GM18505 (cell line): ENCODE data around the gene PRKAR2A.
A peak's percentile ranks its signal among the peaks of the same experiment; 100 is the strongest.

Source experiments
- ATAC-seq: cut with Tn5 transposase; IDR thresholded peaks from one replicate; pipeline ENCODE4 v1.9.1; 2021; ENCODE audit not compliant: unreplicated experiment
- POLR2A ChIP-seq: IDR thresholded peaks from 4 replicates; pipeline ENCODE4 v1.6.1; 2011; ENCODE audit warnings: borderline replicate concordance; ENCODE audit not compliant: insufficient read depth, insufficient read length; ENCODE audit errors: extremely low read depth

Gene PRKAR2A

DNA sequence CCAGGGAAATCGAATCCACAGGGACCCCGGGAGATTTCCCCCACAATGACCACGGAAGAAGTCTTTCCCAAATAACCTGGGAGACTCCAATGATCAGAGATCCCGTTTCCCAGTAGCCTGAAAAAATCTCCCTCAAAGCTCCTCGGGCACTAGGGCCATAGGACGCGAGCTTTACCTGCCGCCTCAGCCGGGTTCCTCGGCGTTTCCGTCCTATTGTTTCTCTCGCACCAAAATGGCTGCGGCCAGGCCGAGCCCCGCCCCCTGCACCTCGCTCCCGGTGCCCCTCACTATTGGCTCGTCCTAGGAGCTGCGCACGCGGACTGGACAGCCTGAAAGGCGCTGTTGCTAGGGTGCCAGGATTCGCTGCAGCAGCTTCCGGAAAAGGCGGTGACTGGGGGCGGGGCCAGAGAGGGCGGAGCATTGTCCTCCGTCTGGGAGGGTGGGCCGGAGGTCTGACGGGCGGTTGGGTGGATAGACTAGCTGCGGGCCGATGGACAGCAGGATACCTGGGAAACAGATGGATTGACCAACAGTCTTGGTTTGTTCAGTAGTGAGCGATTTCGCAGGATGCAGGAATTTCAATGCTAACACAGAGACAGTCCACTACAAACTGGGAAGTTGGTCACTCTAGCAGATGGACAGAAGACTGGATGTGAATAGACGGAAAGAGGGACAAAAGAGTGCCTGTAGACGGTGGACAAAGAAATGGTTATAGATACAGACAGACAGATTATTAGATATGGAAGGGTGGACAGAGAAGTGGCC is 130.5 kb downstream of the PRKAR2A start, which contains the start of gene IP6K2:
Gene IP6K2, minus strand, starts transcription at position 240 of the 765 bp plus-strand sequence. CDS start 21,930 bp downstream, outside the sequence.
- TF ChIP-seq POLR2A: peak; percentile 93
- ATAC-seq: peak; percentile 96

DNA sequence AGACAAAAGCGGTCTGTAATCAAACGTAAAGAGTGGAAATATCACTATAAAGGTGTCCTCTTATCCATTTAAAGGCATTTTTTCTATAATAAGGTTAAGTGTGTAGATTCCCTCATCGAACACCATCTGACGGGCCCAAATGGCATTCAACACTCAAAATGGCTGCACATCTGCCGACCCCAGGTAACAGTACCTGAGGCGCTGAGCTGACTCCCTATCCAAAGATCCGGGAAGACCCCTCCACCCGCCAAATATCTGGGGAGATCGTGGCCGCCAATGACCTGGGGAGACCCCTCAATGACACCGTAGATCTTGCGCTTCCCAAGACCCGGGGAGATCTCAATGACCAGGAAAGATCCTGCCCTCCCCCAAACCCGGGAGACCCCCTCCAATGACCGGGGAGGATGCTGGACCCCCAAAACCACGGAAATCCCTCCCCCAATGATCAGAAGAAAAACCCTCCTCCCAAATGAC is 131.1 kb downstream of the PRKAR2A start:
- TF ChIP-seq POLR2A: no peak
- ATAC-seq: no peak

DNA sequence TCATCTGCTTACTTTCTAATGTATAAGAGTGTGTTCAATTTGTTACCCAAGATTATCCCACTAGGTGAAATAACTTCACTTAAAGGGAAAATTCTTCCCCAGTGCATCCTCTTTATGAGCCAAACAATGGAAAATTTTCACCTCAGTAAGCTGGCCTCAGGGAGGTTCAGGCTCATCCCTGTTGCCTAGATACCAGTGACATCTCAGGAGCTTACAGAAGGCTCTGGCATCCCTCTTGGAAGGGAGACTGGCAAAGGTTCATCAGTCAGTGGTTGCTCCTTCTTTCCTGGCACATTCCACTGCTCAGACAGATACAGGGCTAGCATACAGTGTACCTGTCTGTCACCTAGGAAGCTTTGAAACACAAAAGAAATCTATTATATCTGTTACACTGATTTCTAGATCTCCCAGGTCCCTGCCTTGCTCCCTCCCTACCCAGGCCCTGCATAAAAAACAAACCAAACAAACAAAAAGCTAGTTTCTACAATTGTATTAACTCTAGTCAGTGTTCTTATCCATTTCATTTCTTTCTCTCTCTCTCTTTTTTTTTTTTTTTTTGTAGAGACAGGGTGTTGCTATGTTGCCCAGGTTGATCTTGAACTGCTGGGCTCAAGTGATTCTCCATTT is 132.4 kb downstream of the PRKAR2A start:
- TF ChIP-seq POLR2A: no peak
- ATAC-seq: no peak

DNA sequence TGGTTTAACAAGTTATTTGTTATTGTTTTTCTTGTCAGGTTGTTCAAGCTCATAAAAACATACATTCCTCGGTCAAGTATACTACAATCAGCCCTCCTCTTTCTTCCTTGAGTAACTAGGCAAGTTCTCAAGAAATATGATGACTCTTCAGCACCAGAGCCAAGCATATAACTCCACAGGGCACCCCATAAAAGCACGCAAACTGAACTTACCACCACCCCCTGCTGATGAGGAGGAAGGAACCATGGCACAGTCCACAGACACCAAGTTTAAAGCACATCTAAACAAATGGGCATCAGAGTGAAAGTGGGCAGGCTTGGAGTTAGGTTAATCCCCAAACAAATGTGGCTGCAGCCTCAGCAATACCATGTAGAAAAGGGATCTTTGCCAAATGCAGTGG is 135.9 kb downstream of the PRKAR2A start:
- no peak for TF ChIP-seq POLR2A
- ATAC-seq: no peak

DNA sequence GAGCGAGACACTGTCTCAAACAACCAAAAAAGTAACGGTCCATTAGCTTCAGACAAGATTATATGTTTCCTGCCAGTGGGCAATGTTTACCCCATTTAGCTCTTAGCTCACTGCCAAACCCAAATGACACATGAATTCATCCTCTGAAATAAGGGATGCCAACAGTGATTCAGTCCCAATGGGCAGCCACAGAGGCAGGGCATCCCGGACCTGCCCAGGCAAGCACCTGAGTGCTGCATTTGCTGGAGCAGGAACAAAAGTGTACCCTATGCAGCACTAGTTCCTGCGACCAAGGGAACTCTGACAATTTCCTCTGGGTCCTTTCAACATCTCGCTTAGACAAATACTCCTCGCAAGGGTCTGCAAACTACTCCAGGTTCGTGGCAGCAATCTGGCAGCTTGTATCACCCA is 138.6 kb downstream of the PRKAR2A start:
- TF ChIP-seq POLR2A: no peak
- ATAC-seq: no peak

DNA sequence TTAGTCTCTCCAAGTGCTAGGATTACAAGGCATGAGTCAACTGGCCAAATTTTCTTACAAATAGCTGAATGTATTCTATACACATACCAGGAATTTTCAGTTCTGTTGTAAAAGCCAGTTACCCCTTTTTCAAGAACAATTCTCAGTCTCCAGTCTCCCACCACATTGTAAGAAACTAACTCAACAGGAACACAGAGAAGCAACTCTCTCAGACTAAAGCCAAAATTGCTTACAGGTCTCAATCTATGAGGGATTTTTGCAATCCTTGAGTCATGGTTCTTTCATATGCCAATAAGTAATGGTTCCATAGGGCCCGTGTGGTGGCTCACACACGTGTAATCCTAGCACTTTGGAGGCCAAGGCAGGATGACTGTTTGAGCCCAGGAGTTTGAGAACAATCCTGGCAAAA is 139.2 kb downstream of the PRKAR2A start:
- ATAC-seq: no peak
- TF ChIP-seq POLR2A: no peak

DNA sequence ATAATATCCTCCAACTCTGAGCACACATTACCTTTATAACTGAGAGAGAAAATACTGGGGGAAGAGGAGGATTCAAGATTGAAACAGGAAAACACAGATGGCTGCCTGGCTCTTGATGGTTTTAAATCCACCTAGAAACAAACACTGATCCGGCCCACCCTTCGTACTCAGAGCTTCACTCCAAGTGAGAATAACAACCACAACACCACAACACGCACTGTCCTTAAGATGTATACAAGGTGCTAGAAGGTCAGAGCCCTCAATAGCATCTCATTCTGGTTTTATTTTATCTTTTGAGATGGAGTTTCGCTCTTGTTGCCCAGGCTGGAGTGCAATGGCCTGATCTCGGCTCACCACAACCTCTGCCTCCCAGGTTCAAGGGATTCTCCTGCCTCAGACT is 140.5 kb downstream of the PRKAR2A start:
- TF ChIP-seq POLR2A: no peak
- ATAC-seq: no peak

DNA sequence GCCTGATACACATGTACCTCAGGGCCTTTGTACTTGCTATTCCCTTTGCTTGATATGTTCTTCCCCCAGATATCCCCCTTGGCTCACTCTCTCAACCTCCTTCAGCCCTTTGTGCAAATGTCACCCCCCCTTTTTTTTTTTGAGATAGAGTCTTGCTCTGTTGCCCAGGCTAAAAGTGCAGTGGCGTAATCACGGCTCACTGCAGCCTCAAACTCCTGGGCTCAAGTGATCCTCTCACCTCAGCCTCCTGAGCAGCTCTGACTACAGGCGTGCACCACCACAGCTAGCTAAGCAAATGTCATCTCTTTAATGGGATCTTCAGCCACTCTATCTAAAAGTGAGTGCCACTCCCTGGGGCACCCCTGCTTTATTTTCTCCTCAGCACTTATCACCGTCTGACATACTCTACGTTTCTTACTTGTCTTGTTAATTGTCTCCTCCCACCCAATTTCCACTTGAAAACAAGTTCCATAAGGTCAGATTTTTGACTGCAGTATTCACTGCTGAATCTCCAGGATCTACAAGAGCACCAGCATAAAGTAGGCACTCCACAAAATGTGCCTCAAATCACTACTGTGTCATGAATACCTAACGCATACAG is 145.3 kb downstream of the PRKAR2A start:
- TF ChIP-seq POLR2A: no peak

DNA sequence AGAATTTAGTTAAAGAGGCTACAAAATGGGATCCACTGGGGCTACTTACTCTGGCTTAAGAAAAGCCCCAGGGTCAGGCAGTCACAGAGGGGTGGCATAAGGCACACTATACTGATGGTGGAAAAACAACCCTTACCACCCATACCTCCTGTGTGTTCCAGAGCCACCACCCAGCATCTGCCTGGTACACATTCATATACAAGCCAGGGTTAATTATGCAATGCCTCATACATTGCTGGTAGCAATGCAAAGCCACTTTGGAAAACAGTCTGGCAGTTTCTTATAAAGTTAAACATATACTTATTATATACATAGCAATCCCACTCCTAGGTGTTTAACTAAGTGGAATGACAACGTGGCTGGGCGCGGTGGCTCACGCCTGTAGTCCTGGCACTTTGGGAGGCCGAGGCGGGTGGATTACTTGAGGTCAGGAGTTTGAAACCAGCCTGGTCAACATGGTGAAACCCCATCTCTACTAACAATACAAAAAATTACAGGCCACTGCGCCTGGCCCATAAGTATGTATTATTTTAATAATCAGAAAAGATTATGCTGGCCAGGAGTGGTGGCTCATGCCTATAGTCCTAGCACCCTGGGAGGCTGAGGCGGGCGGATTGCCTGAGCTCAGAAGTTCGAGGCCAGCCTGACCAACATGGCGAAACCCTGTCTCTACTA is 146.8 kb downstream of the PRKAR2A start:
- no peak for ATAC-seq
- no peak for TF ChIP-seq POLR2A

More for the DNA sequence above, 145.3 kb downstream of the PRKAR2A start:
- ATAC-seq: no peak

DNA sequence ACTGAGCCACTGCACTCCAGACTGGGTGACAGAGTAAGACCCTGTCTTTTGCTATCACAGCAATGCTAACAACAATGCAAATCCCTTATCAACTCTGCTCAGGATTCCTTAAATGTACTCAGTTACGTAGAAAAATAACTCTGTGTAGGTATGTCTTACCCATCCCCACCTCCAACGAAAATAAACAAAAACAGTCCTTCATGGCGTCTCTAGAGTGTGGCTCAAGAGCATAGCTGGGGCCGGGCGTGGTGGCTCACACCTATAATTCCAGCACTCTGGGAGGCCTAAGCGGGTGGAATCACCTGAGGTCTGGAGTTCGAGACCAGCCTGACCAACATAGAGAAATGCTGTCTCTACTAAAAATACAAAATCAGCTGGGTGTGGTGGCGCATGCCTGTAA is 148.8 kb downstream of the PRKAR2A start:
- ATAC-seq: no peak
- TF ChIP-seq POLR2A: no peak

DNA sequence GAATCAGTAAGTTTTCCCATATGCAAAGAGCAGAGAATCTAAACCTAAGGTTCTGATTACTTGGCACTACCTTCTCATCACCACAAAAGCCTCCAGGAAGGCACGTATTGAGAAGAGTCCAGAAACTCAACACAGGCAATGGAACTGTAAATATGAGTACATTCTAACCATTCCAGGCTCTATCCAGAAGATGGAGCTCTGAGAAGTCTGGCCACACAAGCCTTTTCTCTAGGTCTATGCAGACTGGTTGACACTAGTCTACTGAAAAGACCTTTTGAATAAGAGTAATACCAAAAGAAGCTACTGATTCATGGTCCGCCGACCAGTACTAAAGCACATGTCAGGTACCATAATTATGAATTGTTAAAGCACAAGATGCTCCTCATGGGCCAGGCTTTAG is 149.7 kb downstream of the PRKAR2A start:
- ATAC-seq: no peak
- TF ChIP-seq POLR2A: no peak

DNA sequence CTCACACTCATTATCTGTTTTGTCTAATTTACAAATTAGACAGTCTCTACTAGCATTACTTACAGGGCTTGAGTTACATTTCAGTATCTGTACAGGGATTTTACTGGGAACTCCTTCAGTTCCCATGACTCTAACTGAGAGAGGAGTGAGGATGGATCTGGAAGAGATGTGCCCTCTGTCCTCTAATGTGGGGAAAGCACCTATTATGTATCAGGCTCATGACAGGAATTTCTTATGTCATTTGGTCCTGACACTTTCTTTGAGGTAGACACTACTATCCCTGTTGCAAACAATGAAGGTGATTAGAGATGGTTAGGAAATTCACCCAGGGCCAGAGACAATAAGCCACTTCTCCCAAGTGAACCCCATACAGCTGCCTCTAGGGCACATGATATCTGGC is 151.1 kb downstream of the PRKAR2A start:
- no peak for ATAC-seq
- no peak for TF ChIP-seq POLR2A
